ENCODE data around the gene ARHGEF37. TPM values are rescaled to one million over a fixed set of nuclear protein-coding genes. Genes with fewer than 3 reads are reported as not detected.
A peak's percentile ranks its signal among the peaks of the same experiment; 100 is the strongest.

The ARHGEF37 gene
- total and polyA plus RNA-seq, 7 experiments from 2014 or later, result 0.43 to 1.8 (median 0.60) TPM; not detected in 1

DNA sequence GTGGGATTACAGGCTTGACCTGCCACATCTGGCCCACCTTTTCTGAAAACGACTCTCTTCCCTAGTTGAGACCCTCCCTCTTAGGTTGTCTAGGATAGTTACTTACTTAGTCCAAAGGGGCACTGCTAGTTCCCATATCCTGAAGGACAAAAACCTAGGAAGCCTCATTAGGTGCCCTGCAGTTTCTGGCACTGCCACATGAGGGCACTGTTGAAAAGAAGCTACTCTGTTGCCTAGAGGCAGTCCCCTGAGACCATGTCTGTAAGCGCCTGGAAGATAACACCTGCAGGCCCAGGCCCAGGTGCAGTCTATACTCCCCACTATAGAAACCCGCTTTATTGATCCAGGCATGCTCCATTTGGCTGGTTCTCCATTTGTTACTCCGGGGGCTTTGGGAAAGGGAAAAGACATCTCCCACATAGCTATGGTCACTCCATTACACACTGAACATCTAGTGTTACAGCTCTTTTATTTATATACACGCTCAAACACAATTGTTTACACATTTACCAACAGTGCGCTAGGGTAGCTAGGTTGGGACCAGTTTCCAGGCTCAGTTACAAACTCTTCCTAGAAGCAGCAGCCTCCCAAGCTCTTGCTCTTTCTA, 75.4 kb downstream of the ARHGEF37 start:
- peaks cover 5 to 25% (median 10%) of the 10 kb centered on the region in 5 donors for H3K27me3 Mint-ChIP-seq
- Histone ChIP-seq H3K4me3 (ENCODE audit: low read length) (no peak overlapping the region), H3K36me3 (ENCODE audit: control insufficient read depth in 2 of 3, insufficient read depth in 3 of 3, low read length in 3 of 3) (no peaks in the 10 kb centered on the region), H3K9me3 (ENCODE audit: control insufficient read depth in 2 of 3, low read length in 3 of 3) (peaks cover 0 to 10% (median 0%) of the 10 kb centered on the region in 3 experiments), H3K27me3 (ENCODE audit: control insufficient read depth in 2 of 2, insufficient read depth in 2 of 2, low read length in 2 of 2) (no peaks in the 10 kb centered on the region), H3K4me1 (ENCODE audit: control insufficient read depth in 2 of 2, insufficient read depth in 2 of 2, low read length in 2 of 2) (no peaks in the 10 kb centered on the region), H3K27ac (ENCODE audit: low read depth, low read length) (no peak overlapping the region)
- H3K4me3 Mint-ChIP-seq, result no peak overlapping the region
- peaks cover 0 to 16% (median 7%) of the 10 kb centered on the region in 11 donors for H3K9me3 Mint-ChIP-seq
- ATAC-seq (peak; percentile 44), DNase-seq (no peak)
- POLR2A ChIA-PET, result no interaction called here
- no peak overlapping the region for H3K27ac Mint-ChIP-seq
- peaks cover 0 to 19% (median 4%) of the 10 kb centered on the region in 5 donors for H3K36me3 Mint-ChIP-seq
- no peaks in the 10 kb centered on the region for H3K4me1 Mint-ChIP-seq
- intact Hi-C loops (cut with micrococcal nuclease), result loop anchor here (1.0 kb wide), 1 partner anchor 172 kb away; no protein-coding TSS in a partner anchor
- CTCF ChIA-PET, result interaction anchor here (0.6 to 0.7 kb wide), 2 partner anchors 30 to 363 kb away, joined by 3 read pairs; no protein-coding TSS in a partner anchor

DNA sequence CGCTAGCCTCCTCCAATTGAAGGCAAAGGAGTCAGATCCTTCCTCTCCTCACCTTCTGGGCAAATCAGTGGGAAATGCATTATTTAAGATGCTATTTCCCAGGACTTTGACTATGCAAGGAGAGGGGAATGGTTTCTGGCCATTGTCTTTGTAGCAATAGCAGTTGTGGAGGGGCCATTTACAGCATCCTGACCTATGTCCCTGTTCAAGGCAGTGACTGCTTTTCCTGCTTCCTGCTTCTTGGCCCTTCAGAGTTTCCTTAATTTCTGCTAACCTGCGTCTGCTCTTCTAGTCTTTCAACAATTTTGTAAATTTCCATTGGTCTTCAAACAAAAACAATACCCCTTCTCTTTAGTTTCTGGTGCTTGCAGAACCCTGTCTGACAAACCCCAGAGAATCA, 76.0 kb downstream of the ARHGEF37 start:
- H3K27ac ChIP-seq (ENCODE audit: low read depth, low read length), result no peak overlapping the region
- no peaks in the 10 kb centered on the region for H3K4me1 ChIP-seq (ENCODE audit: control insufficient read depth in 2 of 2, insufficient read depth in 2 of 2, low read length in 2 of 2)
- Mint-ChIP-seq H3K4me3 (no peak overlapping the region), H3K4me1 (no peaks in the 10 kb centered on the region), H3K27ac (no peak overlapping the region), H3K27me3 (peaks cover 5 to 25% (median 10%) of the 10 kb centered on the region in 5 donors), H3K36me3 (peaks cover 0 to 19% (median 4%) of the 10 kb centered on the region in 5 donors), H3K9me3 (peaks cover 0 to 16% (median 7%) of the 10 kb centered on the region in 11 donors)
- H3K4me3 ChIP-seq (ENCODE audit: low read length), result no peak overlapping the region
- ChIA-PET CTCF (no interaction called here), POLR2A (no interaction called here)
- intact Hi-C loops (cut with micrococcal nuclease), result no loop called here
- no peaks in the 10 kb centered on the region for H3K27me3 ChIP-seq (ENCODE audit: control insufficient read depth in 2 of 2, insufficient read depth in 2 of 2, low read length in 2 of 2)
- H3K9me3 ChIP-seq (ENCODE audit: control insufficient read depth in 2 of 3, low read length in 3 of 3), result peaks cover 0 to 10% (median 0%) of the 10 kb centered on the region in 3 experiments
- ATAC-seq (no peak), DNase-seq (no peak)
- no peaks in the 10 kb centered on the region for H3K36me3 ChIP-seq (ENCODE audit: control insufficient read depth in 2 of 3, insufficient read depth in 3 of 3, low read length in 3 of 3)

DNA sequence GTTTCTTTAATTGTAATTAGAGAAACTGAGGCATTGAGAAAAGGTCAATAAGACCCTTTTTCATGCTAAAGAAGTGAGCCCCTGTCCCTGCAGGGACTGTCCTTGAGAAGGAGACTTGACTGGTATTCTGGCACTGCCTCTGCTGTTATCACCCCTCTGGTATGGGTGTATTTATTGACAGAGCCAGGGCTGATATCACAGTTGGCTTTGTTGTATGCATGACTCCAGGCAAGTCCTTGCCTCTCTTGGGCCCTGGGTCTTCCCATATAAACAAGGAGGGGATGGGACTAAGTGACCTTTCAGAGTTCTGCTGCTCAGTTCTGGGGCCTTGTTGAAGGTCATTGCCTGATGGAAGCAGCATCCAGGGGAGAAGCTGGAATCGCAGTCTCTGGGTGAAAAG, 77.0 kb downstream of the ARHGEF37 start:
- Histone ChIP-seq H3K27ac (ENCODE audit: low read depth, low read length) (no peak overlapping the region), H3K4me3 (ENCODE audit: low read length) (no peak overlapping the region), H3K27me3 (ENCODE audit: control insufficient read depth in 2 of 2, insufficient read depth in 2 of 2, low read length in 2 of 2) (no peaks in the 10 kb centered on the region), H3K36me3 (ENCODE audit: control insufficient read depth in 2 of 3, insufficient read depth in 3 of 3, low read length in 3 of 3) (no peaks in the 10 kb centered on the region), H3K4me1 (ENCODE audit: control insufficient read depth in 2 of 2, insufficient read depth in 2 of 2, low read length in 2 of 2) (no peaks in the 10 kb centered on the region), H3K9me3 (ENCODE audit: control insufficient read depth in 2 of 3, low read length in 3 of 3) (peaks cover 0 to 10% (median 0%) of the 10 kb centered on the region in 3 experiments)
- CTCF ChIA-PET, result no interaction called here
- Mint-ChIP-seq H3K27ac (no peak overlapping the region), H3K27me3 (peaks cover 5 to 25% (median 10%) of the 10 kb centered on the region in 5 donors), H3K9me3 (peaks cover 0 to 16% (median 7%) of the 10 kb centered on the region in 11 donors), H3K36me3 (peaks cover 0 to 19% (median 4%) of the 10 kb centered on the region in 5 donors), H3K4me3 (no peak overlapping the region), H3K4me1 (no peaks in the 10 kb centered on the region)
- POLR2A ChIA-PET, result no interaction called here
- ATAC-seq (no peak), DNase-seq (no peak)
- intact Hi-C loops (cut with micrococcal nuclease), result no loop called here

DNA sequence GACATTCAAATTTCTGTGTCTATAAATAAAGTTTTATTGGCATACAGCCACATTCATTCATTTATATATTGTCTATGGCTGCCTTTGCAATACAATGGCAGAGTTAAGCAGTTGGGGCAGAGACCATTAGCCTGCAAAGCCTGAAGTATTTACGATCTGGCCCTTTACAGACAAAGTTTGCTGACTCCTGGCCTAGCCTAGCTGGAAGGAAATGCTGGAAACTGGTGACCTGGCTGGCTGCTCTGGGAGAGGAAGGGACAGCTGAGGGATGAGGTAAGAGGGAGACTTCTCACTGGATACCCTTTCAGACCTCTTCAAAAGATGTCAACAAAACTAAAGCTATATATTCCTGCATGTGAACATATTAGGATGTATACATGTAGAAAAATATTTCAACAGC, 82.8 kb downstream of the ARHGEF37 start:
- DNase-seq (no peak), ATAC-seq (no peak)
- no peak overlapping the region for H3K27ac ChIP-seq (ENCODE audit: low read depth, low read length)
- Mint-ChIP-seq H3K4me1 (peaks cover 0 to 4% (median 0%) of the 10 kb centered on the region in 7 donors), H3K27ac (no peak overlapping the region), H3K27me3 (peaks cover 4 to 8% (median 6%) of the 10 kb centered on the region in 5 donors), H3K36me3 (peaks cover 0 to 14% (median 4%) of the 10 kb centered on the region in 5 donors), H3K9me3 (peaks cover 7 to 44% (median 18%) of the 10 kb centered on the region in 11 donors), H3K4me3 (no peak overlapping the region)
- ChIA-PET POLR2A (interaction anchor here (0.6 kb wide), 2 partner anchors 164 to 327 kb away, joined by 3 read pairs; no protein-coding TSS in a partner anchor), CTCF (interaction anchor here (0.6 to 1.2 kb wide), 3 partner anchors 23 to 163 kb away, joined by 3 read pairs; no protein-coding TSS in a partner anchor)
- H3K4me1 ChIP-seq (ENCODE audit: control insufficient read depth in 2 of 2, insufficient read depth in 2 of 2, low read length in 2 of 2), result no peaks in the 10 kb centered on the region
- no peaks in the 10 kb centered on the region for H3K27me3 ChIP-seq (ENCODE audit: control insufficient read depth in 2 of 2, insufficient read depth in 2 of 2, low read length in 2 of 2)
- intact Hi-C loops (cut with micrococcal nuclease), result no loop called here
- peaks cover 0 to 14% (median 4%) of the 10 kb centered on the region in 3 experiments for H3K9me3 ChIP-seq (ENCODE audit: control insufficient read depth in 2 of 3, low read length in 3 of 3)
- H3K4me3 ChIP-seq (ENCODE audit: low read length), result no peak overlapping the region
- H3K36me3 ChIP-seq (ENCODE audit: control insufficient read depth in 2 of 3, insufficient read depth in 3 of 3, low read length in 3 of 3), result no peaks in the 10 kb centered on the region

DNA sequence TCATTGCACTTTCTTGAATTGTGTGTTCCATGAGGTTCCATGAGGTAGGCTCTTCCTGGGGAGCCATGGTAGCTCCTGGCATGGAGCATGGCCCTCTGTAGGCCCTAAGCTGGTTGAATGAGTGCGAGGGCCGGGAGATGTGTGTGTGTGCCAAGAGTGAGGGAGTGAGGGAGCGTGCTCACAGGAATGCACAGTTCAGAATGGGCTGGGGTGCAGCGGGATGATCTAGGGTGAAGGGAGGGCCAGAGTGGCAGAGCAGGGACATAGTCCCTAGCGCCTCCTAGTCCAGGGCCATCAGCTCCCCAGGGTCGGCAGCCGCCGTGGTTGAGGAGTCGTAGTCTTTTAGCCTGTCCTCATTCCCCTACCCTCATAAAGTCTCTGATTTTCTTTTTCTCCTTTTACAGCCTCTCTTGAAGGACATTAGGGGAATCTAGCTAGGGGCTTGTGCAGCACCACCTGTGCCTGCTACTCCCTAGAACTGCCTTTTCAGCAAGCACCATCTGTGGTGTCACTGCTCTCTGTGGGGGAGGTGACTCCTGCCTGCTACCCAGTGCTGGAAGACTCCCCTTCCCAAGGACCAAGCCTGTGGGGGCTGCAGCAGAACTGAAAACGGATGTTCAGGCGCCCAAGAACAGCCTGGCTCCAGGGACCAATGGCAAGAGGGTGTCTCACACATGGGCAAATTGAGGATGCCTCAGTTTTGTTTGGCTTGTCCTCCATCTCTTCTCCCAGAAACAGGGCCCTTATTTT, 83.5 kb downstream of the ARHGEF37 start:
- Mint-ChIP-seq H3K27ac (no peak overlapping the region), H3K4me1 (peaks cover 0 to 4% (median 0%) of the 10 kb centered on the region in 7 donors), H3K36me3 (peaks cover 0 to 11% (median 4%) of the 10 kb centered on the region in 5 donors), H3K9me3 (peaks cover 7 to 49% (median 18%) of the 10 kb centered on the region in 11 donors), H3K27me3 (peaks cover 2 to 7% (median 4%) of the 10 kb centered on the region in 5 donors), H3K4me3 (no peak overlapping the region)
- intact Hi-C loops (cut with micrococcal nuclease), result no loop called here
- Histone ChIP-seq H3K27ac (ENCODE audit: low read depth, low read length) (no peak overlapping the region), H3K4me3 (ENCODE audit: low read length) (no peak overlapping the region), H3K9me3 (ENCODE audit: control insufficient read depth in 2 of 3, low read length in 3 of 3) (peaks cover 0 to 14% (median 4%) of the 10 kb centered on the region in 3 experiments), H3K27me3 (ENCODE audit: control insufficient read depth in 2 of 2, insufficient read depth in 2 of 2, low read length in 2 of 2) (no peaks in the 10 kb centered on the region), H3K4me1 (ENCODE audit: control insufficient read depth in 2 of 2, insufficient read depth in 2 of 2, low read length in 2 of 2) (no peaks in the 10 kb centered on the region), H3K36me3 (ENCODE audit: control insufficient read depth in 2 of 3, insufficient read depth in 3 of 3, low read length in 3 of 3) (no peaks in the 10 kb centered on the region)
- CTCF ChIA-PET, result interaction anchor here (0.6 to 3.1 kb wide), 3 partner anchors 24 to 164 kb away, joined by 3 to 18 read pairs (median 3); no protein-coding TSS in a partner anchor
- no peak for ATAC-seq
- no peak for DNase-seq
- POLR2A ChIA-PET, result interaction anchor here (0.6 kb wide), 1 partner anchor 327 kb away, joined by 3 read pairs; no protein-coding TSS in a partner anchor

DNA sequence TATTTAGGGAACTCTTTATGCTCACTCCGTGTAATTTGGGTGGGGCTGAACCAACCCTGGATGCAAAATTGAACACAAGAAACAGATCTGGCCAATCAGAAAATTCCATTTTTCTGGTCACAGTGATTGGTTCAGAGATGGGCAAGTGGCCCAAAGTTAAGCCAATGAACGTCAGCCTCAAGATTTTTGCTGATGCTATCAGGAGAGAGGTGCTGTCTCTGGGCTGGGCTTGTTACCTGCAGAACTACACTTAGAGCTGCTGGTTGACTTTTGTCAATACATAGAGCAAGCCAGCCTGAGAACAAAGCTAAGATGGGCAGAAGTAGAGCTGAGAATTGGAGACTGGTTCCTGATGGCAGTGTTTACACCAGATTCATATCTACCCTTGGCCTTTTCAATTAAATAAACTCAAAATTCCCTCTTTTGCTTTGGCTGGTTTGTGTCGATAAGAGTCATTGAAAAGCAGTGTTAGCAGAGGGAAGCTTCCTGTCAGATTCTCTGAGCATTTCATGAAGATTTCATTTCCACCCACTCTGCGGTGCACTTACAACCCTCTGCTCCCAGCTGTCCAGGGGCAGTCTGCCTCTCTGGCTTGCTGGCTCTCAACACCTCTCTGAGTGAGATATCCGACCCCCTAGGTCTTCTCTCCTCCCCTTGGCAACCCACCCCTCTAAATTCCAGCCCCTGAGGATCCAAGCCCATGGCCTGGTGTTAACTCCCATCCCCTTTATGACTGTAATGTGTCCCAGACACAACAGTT, 84.3 kb downstream of the ARHGEF37 start:
- Histone ChIP-seq H3K4me1 (ENCODE audit: control insufficient read depth in 2 of 2, insufficient read depth in 2 of 2, low read length in 2 of 2) (no peaks in the 10 kb centered on the region), H3K9me3 (ENCODE audit: control insufficient read depth in 2 of 3, low read length in 3 of 3) (peaks cover 0 to 14% (median 4%) of the 10 kb centered on the region in 3 experiments), H3K27me3 (ENCODE audit: control insufficient read depth in 2 of 2, insufficient read depth in 2 of 2, low read length in 2 of 2) (no peaks in the 10 kb centered on the region), H3K27ac (ENCODE audit: low read depth, low read length) (no peak overlapping the region), H3K4me3 (ENCODE audit: low read length) (no peak overlapping the region), H3K36me3 (ENCODE audit: control insufficient read depth in 2 of 3, insufficient read depth in 3 of 3, low read length in 3 of 3) (no peaks in the 10 kb centered on the region)
- Mint-ChIP-seq H3K27ac (no peak overlapping the region), H3K4me1 (peaks cover 0 to 4% (median 0%) of the 10 kb centered on the region in 7 donors), H3K27me3 (peaks cover 0 to 7% (median 4%) of the 10 kb centered on the region in 5 donors), H3K9me3 (peaks cover 7 to 49% (median 18%) of the 10 kb centered on the region in 11 donors), H3K36me3 (peaks cover 0 to 11% (median 4%) of the 10 kb centered on the region in 5 donors), H3K4me3 (no peak overlapping the region)
- ChIA-PET POLR2A (no interaction called here), CTCF (interaction anchor here (3.1 kb wide), 1 partner anchor 163 kb away, joined by 18 read pairs; no protein-coding TSS in a partner anchor)
- ATAC-seq (no peak), DNase-seq (no peak)
- intact Hi-C loops (cut with micrococcal nuclease), result no loop called here
